Measurements from ENCODE around the gene ATPAF2.

ATPAF2 gene

GRCh38 chr17:18056214-18056613 lies 17.2 kb upstream of the ATPAF2 start:
- TF ChIP-seq CTCF (IDR thresholded peaks at IDR 0.05; ENCODE audit: low read depth, low read length): no peak
- no peak for DNase-seq (ENCODE audit: extremely low read depth, low read depth)

GRCh38 chr17:18055597-18055996 lies 16.6 kb upstream of the ATPAF2 start:
- no peak for TF ChIP-seq CTCF (IDR thresholded peaks at IDR 0.05; ENCODE audit: low read depth, low read length)
- no peak for DNase-seq (ENCODE audit: extremely low read depth, low read depth)

- no peak for TF ChIP-seq CTCF (IDR thresholded peaks at IDR 0.05; ENCODE audit: low read depth, low read length)
- DNase-seq (ENCODE audit: extremely low read depth, low read depth): no peak
Measured at GRCh38 chr17:18045691-18046350, 6.9 kb upstream of the ATPAF2 start.

GRCh38 chr17:18044609-18045008 lies 5.6 kb upstream of the ATPAF2 start:
- TF ChIP-seq CTCF (IDR thresholded peaks at IDR 0.05; ENCODE audit: low read depth, low read length): no peak
- DNase-seq (ENCODE audit: extremely low read depth, low read depth): no peak

GRCh38 chr17:18043491-18043890 lies 4.5 kb upstream of the ATPAF2 start:
- no peak for DNase-seq (ENCODE audit: extremely low read depth, low read depth)
- peak; percentile 13 for TF ChIP-seq CTCF (IDR thresholded peaks at IDR 0.05; ENCODE audit: low read depth, low read length)

- no peak for TF ChIP-seq CTCF (IDR thresholded peaks at IDR 0.05; ENCODE audit: low read depth, low read length)
Measured at GRCh38 chr17:18042983-18043382, 4.0 kb upstream of the ATPAF2 start.

GRCh38 chr17:18041776-18042175 lies 2.8 kb upstream of the ATPAF2 start:
- DNase-seq (ENCODE audit: extremely low read depth, low read depth): peak; percentile 42
- TF ChIP-seq CTCF (IDR thresholded peaks at IDR 0.05; ENCODE audit: low read depth, low read length): no peak

More at GRCh38 chr17:18042983-18043382, 4.0 kb upstream of the ATPAF2 start:
- no peak for DNase-seq (ENCODE audit: extremely low read depth, low read depth)

Measured in AG09319 (cell line).